ENCODE results near the gene LRP5. TPM values are rescaled to one million over a fixed set of nuclear protein-coding genes. Genes with fewer than 3 reads are reported as not detected.

Gene LRP5
- total and polyA plus RNA-seq, 9 of the 15 experiments (the other 6 are each of a cell fraction or from before 2014, with no cell fraction given), result 0.48 to 44.2 (median 13.5) TPM

DNA sequence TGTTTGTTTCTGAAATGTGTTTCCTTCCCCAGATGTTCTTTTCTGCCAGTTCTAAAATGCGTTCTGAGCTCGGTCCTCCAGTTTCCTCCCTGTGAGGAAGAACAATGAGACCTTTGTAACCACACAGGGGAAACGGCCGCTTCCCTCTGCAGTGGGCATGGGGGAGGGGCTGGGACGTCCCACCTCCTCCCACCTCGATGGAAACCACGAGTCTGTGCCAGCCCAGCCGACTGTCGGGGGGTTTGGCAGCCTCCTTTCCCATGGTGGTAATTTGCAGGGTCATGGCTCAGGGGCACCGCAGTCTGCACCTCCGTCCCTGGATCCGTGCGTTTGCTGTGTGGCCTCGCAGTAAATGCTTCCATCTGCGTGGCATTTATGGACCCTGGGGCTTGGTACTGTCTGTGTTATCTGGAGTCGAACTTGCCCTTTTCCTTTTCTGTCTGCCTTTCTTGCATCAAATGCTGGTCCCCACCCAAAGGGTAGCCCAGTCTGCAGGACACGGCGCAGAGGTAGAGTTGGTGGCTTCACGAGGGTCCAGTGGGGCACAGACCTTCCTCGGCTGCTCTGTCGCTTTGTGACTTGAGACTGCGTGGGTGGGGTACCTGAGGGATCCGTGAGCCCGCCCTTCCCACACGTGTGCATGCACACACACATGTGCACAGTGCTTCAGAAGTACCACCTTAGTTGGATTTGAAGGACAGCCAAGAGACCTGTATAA lies 16.1 kb downstream of the LRP5 start:
- 74% methylated on average over 17 of the region's 25 CpGs for WGBS (ENCODE audit: insufficient coverage, low coverage, missing lambda C conversion rate)
- H3K9me3 ChIP-seq (replicated peaks; ENCODE audit: control insufficient read depth, insufficient read depth, low read depth, low read length), result no peaks in the 10 kb centered on the region
- no peak overlapping the region for H3K27ac ChIP-seq (ENCODE audit: extremely low read depth, low read depth, low read length)
- H3K79me2 ChIP-seq (ENCODE audit: control insufficient read depth, insufficient read depth, low read length), result peaks cover 57% of the 10 kb centered on the region
- BruUV-seq (replicated peaks), result no TSS peak
- intact Hi-C loops (cut with micrococcal nuclease), result no loop called here
- DNase-seq (ENCODE audit: extremely low read depth in 1 of 4, low spot score in 3 of 4) (no peak), ATAC-seq (no peak), FAIRE-seq (no peak)
- H3K27me3 ChIP-seq (ENCODE audit: control insufficient read depth in 2 of 2, insufficient read depth in 2 of 2, low read length in 2 of 2), result no peaks in the 10 kb centered on the region
- H3K4me1 ChIP-seq (replicated peaks in 1 of 2; ENCODE audit: control insufficient read depth in 2 of 2, insufficient read depth in 2 of 2, low read length in 2 of 2), result peaks cover 0 to 35% of the 10 kb centered on the region in 2 experiments; a peak in 2 of 5 replicates
- TF ChIP-seq RCOR1 (IDR thresholded peaks at IDR 0.05; ENCODE audit: borderline replicate concordance in 1 of 2, low read depth in 2 of 2, low read length in 2 of 2), result no peak
- TF ChIP-seq PRPF4 (IDR thresholded peaks at IDR 0.05; ENCODE audit: insufficient read depth, low read depth, low read length, poor library complexity, severe bottlenecking), result no peak
- no peak for TF ChIP-seq KAT2B (IDR thresholded peaks at IDR 0.05; ENCODE audit: low read depth, low read length)
- TF ChIP-seq, protein P1, sequence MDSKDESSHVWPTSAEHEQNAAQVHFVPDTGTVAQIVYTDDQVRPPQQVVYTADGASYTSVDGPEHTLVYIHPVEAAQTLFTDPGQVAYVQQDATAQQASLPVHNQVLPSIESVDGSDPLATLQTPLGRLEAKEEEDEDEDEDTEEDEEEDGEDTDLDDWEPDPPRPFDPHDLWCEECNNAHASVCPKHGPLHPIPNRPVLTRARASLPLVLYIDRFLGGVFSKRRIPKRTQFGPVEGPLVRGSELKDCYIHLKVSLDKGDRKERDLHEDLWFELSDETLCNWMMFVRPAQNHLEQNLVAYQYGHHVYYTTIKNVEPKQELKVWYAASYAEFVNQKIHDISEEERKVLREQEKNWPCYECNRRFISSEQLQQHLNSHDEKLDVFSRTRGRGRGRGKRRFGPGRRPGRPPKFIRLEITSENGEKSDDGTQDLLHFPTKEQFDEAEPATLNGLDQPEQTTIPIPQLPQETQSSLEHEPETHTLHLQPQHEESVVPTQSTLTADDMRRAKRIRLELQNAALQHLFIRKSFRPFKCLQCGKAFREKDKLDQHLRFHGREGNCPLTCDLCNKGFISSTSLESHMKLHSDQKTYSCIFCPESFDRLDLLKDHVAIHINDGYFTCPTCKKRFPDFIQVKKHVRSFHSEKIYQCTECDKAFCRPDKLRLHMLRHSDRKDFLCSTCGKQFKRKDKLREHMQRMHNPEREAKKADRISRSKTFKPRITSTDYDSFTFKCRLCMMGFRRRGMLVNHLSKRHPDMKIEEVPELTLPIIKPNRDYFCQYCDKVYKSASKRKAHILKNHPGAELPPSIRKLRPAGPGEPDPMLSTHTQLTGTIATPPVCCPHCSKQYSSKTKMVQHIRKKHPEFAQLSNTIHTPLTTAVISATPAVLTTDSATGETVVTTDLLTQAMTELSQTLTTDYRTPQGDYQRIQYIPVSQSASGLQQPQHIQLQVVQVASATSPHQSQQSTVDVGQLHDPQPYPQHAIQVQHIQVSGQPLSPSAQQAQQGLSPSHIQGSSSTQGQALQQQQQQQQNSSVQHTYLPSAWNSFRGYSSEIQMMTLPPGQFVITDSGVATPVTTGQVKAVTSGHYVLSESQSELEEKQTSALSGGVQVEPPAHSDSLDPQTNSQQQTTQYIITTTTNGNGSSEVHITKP (IDR thresholded peaks at IDR 0.05; ENCODE audit: partially characterized antibody), result no peak
- TF ChIP-seq MAFK (IDR thresholded peaks at IDR 0.05; ENCODE audit: low read length), result no peak
- no peak for TF ChIP-seq ILF3 (IDR thresholded peaks at IDR 0.05; ENCODE audit: borderline replicate concordance)
- no peak for TF ChIP-seq ZNF584 (CRISPR knock-in tag; IDR thresholded peaks at IDR 0.05; ENCODE audit: low read depth)
- no peak for TF ChIP-seq NFE2 (IDR thresholded peaks at IDR 0.05; ENCODE audit: low read depth)
- TF ChIP-seq POLR2G (IDR thresholded peaks at IDR 0.05; ENCODE audit: low read depth, low read length), result no peak; the same call in 1 of the 2 replicates
- no peak for TF ChIP-seq POLR2H (tag; IDR thresholded peaks at IDR 0.05; ENCODE audit: low read depth)
- H3K4me3 ChIP-seq, result no peak overlapping the region
- CTCF ChIA-PET (ENCODE audit: low intra/inter-chr PET ratio), result no interaction called here
- in situ Hi-C loops (cut with MboI), result no loop called here
- no peak overlapping the region for H2AFZ ChIP-seq (ENCODE audit: low read depth, low read length)
- H4K20me1 ChIP-seq (replicated peaks; ENCODE audit: control insufficient read depth, insufficient read depth, low read length), result peaks cover 27% of the 10 kb centered on the region
- H3K9me1 ChIP-seq (ENCODE audit: control insufficient read depth, insufficient read depth, low read length), result peaks cover 2% of the 10 kb centered on the region
- no peak overlapping the region for H3K4me2 ChIP-seq (ENCODE audit: insufficient read depth, low read length)
- H3K36me3 ChIP-seq (ENCODE audit: control insufficient read depth, insufficient read depth, low read length), result peaks cover 23% of the 10 kb centered on the region; the same call in 2 of the 3 replicates
- POLR2A ChIA-PET, result interaction anchor here (1.6 kb wide), 2 partner anchors 14 kb away, joined by 4 to 6 read pairs; no protein-coding TSS in a partner anchor
- peak overlapping the region in 1 of 2 experiments; percentile 17; a peak in 1 of 4 replicates for H3K9ac ChIP-seq (ENCODE audit: insufficient read depth in 1 of 2, low read depth in 2 of 2, low read length in 2 of 2)

Measured in K562 (cell line).